CD8-positive, alpha-beta memory T cell (primary cell): Measurements from ENCODE around the gene GJC1. TPM values are rescaled to one million over a fixed set of nuclear protein-coding genes. Genes with fewer than 3 reads are reported as not detected.

Experiments used
- CTCF ChIA-PET: fragments of 350-600 bp; sonication (Branson Sonifier 250); formaldehyde crosslinking; loops from one replicate; lab custom pipeline; 2021; ENCODE audit warnings: antibody characterized with exemption; lab: Charles Lee
- POLR2A ChIA-PET: fragments of 350-600 bp; sonication (Branson Sonifier 250); formaldehyde crosslinking; loops from one replicate; lab custom pipeline; 2021; ENCODE audit warnings: antibody characterized with exemption; lab: Charles Lee
- DNase-seq, 5 donors: peaks; one replicate each; pipeline versions ENCODE4 v3.0.0 to v3.0.0-alpha.2; 2020 to 2022; ENCODE audit warnings: mixed read lengths in 1 of 5
- H3K27ac ChIP-seq: one replicate; pipeline ENCODE4 v1.7.0; 2013; ENCODE audit warnings: low read depth, mild to moderate bottlenecking, low read length, moderate library complexity
- H3K27me3 ChIP-seq: 2 replicates; pipeline ENCODE4 v1.7.0; 2013; ENCODE audit warnings: low read length, mild to moderate bottlenecking; ENCODE audit not compliant: insufficient read depth, poor library complexity, severe bottlenecking
- H3K36me3 ChIP-seq: 2 replicates; pipeline ENCODE4 v1.7.0; 2013; ENCODE audit warnings: mild to moderate bottlenecking, low read length, moderate library complexity; ENCODE audit not compliant: insufficient read depth
- H3K4me1 ChIP-seq: 2 replicates; pipeline ENCODE4 v1.7.0; 2013; ENCODE audit warnings: mild to moderate bottlenecking, low read length, moderate library complexity; ENCODE audit not compliant: insufficient read depth
- H3K4me3 ChIP-seq: 2 replicates; pipeline ENCODE4 v1.7.0; 2013; ENCODE audit warnings: mild to moderate bottlenecking, low read length
- H3K9me3 ChIP-seq: 2 replicates; pipeline ENCODE4 v1.7.0; 2013; ENCODE audit warnings: mild to moderate bottlenecking, low read length
- H3K27ac Mint-ChIP-seq, 8 donors: one replicate each; pipeline ENCODE4 v1.8.0; 2020 to 2021; ENCODE audit warnings: mixed read lengths in 8 of 8, mild to moderate bottlenecking in 6 of 8, inconsistent platforms in 3 of 8, moderate library complexity in 3 of 8
- H3K27me3 Mint-ChIP-seq, 2 donors: one replicate each; pipeline ENCODE4 v1.8.0; 2020 to 2021; ENCODE audit warnings: mixed read lengths in 2 of 2, mild to moderate bottlenecking in 1 of 2, moderate library complexity in 1 of 2
- H3K36me3 Mint-ChIP-seq, 3 donors: one replicate each; pipeline ENCODE4 v1.8.0; 2020 to 2021; ENCODE audit warnings: mixed read lengths in 3 of 3, inconsistent platforms in 1 of 3, mild to moderate bottlenecking in 1 of 3
- H3K4me1 Mint-ChIP-seq, 3 donors: one replicate each; pipeline ENCODE4 v1.8.0; 2020 to 2021; ENCODE audit warnings: mixed read lengths in 3 of 3, inconsistent platforms in 1 of 3, mild to moderate bottlenecking in 1 of 3
- H3K4me3 Mint-ChIP-seq, 7 donors: one replicate each; pipeline ENCODE4 v1.8.0; 2020 to 2021; ENCODE audit warnings: mixed read lengths in 7 of 7, mild to moderate bottlenecking in 6 of 7, moderate library complexity in 4 of 7, inconsistent platforms in 2 of 7
- H3K9me3 Mint-ChIP-seq, 5 donors: one replicate each; pipeline ENCODE4 v1.8.0; 2020 to 2022; ENCODE audit warnings: mixed read lengths in 5 of 5, mild to moderate bottlenecking in 3 of 5, moderate library complexity in 2 of 5, inconsistent platforms in 1 of 5
- polyA plus RNA-seq: library from polyadenylated mRNA; unstranded; fragments of 300-500 nt; fragmentation: Illumina TruSeq; gene quantifications from one replicate; pipeline ENCODE4 v1.2.3, GENCODE V29; 2021
- total RNA-seq, 2 experiments: library from RNA; stranded (reverse); gene quantifications; one replicate each; pipeline ENCODE4 v1.2.3, GENCODE V29; 2021

Gene GJC1
- total and polyA plus RNA-seq, 3 experiments from 2014 or later, result 9.4 to 10.2 TPM; not detected in 1

GRCh38 chr17:44749980-44750318, 80.1 kb downstream of the GJC1 start:
- no peaks in the 10 kb centered on the region for H3K4me1 ChIP-seq
- no peak overlapping the region for H3K27ac ChIP-seq
- Mint-ChIP-seq H3K4me1 (no peaks in the 10 kb centered on the region), H3K27ac (no peak overlapping the region), H3K4me3 (no peak overlapping the region), H3K9me3 (no peaks in the 10 kb centered on the region), H3K36me3 (peaks cover 0 to 25% (median 0%) of the 10 kb centered on the region in 3 donors), H3K27me3 (peaks cover 4 to 5% of the 10 kb centered on the region in 2 donors)
- ChIA-PET CTCF (interaction anchor here (1.2 kb wide), 1 partner anchor 14 kb away, joined by 3 read pairs; no protein-coding TSS in a partner anchor), POLR2A (no interaction called here)
- no peak overlapping the region for H3K4me3 ChIP-seq
- DNase-seq, result no peak
- H3K27me3 ChIP-seq, result no peaks in the 10 kb centered on the region
- H3K9me3 ChIP-seq, result no peaks in the 10 kb centered on the region
- H3K36me3 ChIP-seq, result no peaks in the 10 kb centered on the region

GRCh38 chr17:44749076-44749979, 80.8 kb downstream of the GJC1 start:
- Histone ChIP-seq H3K36me3 (no peaks in the 10 kb centered on the region), H3K4me3 (no peak overlapping the region), H3K4me1 (no peaks in the 10 kb centered on the region), H3K27ac (no peak overlapping the region), H3K27me3 (no peaks in the 10 kb centered on the region), H3K9me3 (no peaks in the 10 kb centered on the region)
- H3K4me3 Mint-ChIP-seq, result no peak overlapping the region
- ChIA-PET CTCF (interaction anchor here (1.2 to 1.3 kb wide), 2 partner anchors 14 to 26 kb away, joined by 3 to 5 read pairs; no protein-coding TSS in a partner anchor), POLR2A (no interaction called here)
- peaks cover 0 to 25% (median 0%) of the 10 kb centered on the region in 3 donors for H3K36me3 Mint-ChIP-seq
- DNase-seq, result no peak
- no peaks in the 10 kb centered on the region for H3K9me3 Mint-ChIP-seq
- H3K4me1 Mint-ChIP-seq, result no peaks in the 10 kb centered on the region
- peaks cover 4 to 5% of the 10 kb centered on the region in 2 donors for H3K27me3 Mint-ChIP-seq
- no peak overlapping the region for H3K27ac Mint-ChIP-seq

Other genes starting within 250 kb of the GJC1 start
- under 1 TPM; 0.16 to 0.31 TPM for gene MEIOC, start 173.8 kb downstream of the GJC1 start, total RNA-seq
- gene MEIOC, start 173.8 kb downstream of the GJC1 start, polyA plus RNA-seq, result 0.09 TPM
- 10 to 100 TPM; 30.6 to 30.9 TPM for gene CCDC43, start 140.5 kb downstream of the GJC1 start, total RNA-seq
- 13.0 TPM for gene CCDC43, start 140.5 kb downstream of the GJC1 start, polyA plus RNA-seq
- 10 to 100 TPM; 15.2 to 16.1 TPM for gene DBF4B, start 121.6 kb downstream of the GJC1 start, total RNA-seq
- 0.75 TPM for gene DBF4B, start 121.6 kb downstream of the GJC1 start, polyA plus RNA-seq
- gene ADAM11, start 71.3 kb downstream of the GJC1 start, total RNA-seq, result under 1 TPM; 0.35 to 0.71 TPM
- not detected for gene ADAM11, start 71.3 kb downstream of the GJC1 start, polyA plus RNA-seq
- gene HIGD1B, start 17.6 kb upstream of the GJC1 start, total RNA-seq, result not detected
- 0.56 TPM for gene HIGD1B, start 17.6 kb upstream of the GJC1 start, polyA plus RNA-seq
- 100 to 1,000 TPM; 229 to 241 TPM for gene EFTUD2, start 69.2 kb upstream of the GJC1 start, total RNA-seq
- 77.6 TPM for gene EFTUD2, start 69.2 kb upstream of the GJC1 start, polyA plus RNA-seq
- gene GFAP, start 85.2 kb upstream of the GJC1 start, total RNA-seq, result not detected
- gene GFAP, start 85.2 kb upstream of the GJC1 start, polyA plus RNA-seq, result not detected
- gene KIF18B, start 117.5 kb upstream of the GJC1 start, total RNA-seq, result 10 to 100 TPM; 27.1 to 28.3 TPM
- 0.10 TPM for gene KIF18B, start 117.5 kb upstream of the GJC1 start, polyA plus RNA-seq
- gene C1QL1, start 138.0 kb upstream of the GJC1 start, total RNA-seq, result not detected
- not detected for gene C1QL1, start 138.0 kb upstream of the GJC1 start, polyA plus RNA-seq
- 10 to 100 TPM; 31.3 to 32.5 TPM for gene DCAKD, start 221.3 kb upstream of the GJC1 start, total RNA-seq
- gene DCAKD, start 221.3 kb upstream of the GJC1 start, polyA plus RNA-seq, result 17.6 TPM
- gene NMT1, start 231.0 kb upstream of the GJC1 start, total RNA-seq, result 100 to 1,000 TPM; 189 to 198 TPM
- 82.0 TPM for gene NMT1, start 231.0 kb upstream of the GJC1 start, polyA plus RNA-seq